SK-N-SH (cell line): ENCODE results near the gene DGKD. TPM values are rescaled to one million over a fixed set of nuclear protein-coding genes. Genes with fewer than 3 reads are reported as not detected.

Source experiments
- CTCF ChIA-PET: fragments of 300-600, 350-600 bp; formaldehyde crosslinking; extraction: SDS; loops from one replicate; lab custom pipeline; 2021; lab: Yijun Ruan, JAX
- POLR2A ChIA-PET: fragments of 350-600 bp; sonication (Branson Sonifier 250); formaldehyde crosslinking; extraction: SDS; loops from one replicate; lab custom pipeline; 2020; ENCODE audit warnings: antibody characterized with exemption, inconsistent platforms; lab: Yijun Ruan, JAX
- DNase-seq: peaks from one replicate; pipeline ENCODE4 v3.0.0; 2012
- H2AFZ ChIP-seq: fragments of 200-600 bp; sonication (generic); 2 replicates; pipeline ENCODE4 v1.8.1; 2016; ENCODE audit warnings: antibody characterized with exemption, mild to moderate bottlenecking, low read depth
- H3F3A ChIP-seq: fragments of 200-600 bp; sonication (generic); replicated peaks from 2 replicates; pipeline ENCODE3; 2016; ENCODE audit warnings: antibody characterized with exemption, mild to moderate bottlenecking; ENCODE audit not compliant: insufficient read depth
- H3K27ac ChIP-seq, 2 experiments: fragments of 200-500 bp in 1 of 2; fragments of 200-600 bp in 1 of 2; sonication (Bioruptor generic) in 1 of 2; sonication (generic), shearing (Covaris generic) in 1 of 2; 2 replicates each; pipeline versions ENCODE4 v1.5.1 to v1.6.1; 2014 to 2016; ENCODE audit warnings: low read depth in 2 of 2, inconsistent platforms in 1 of 2, low read length in 1 of 2, mild to moderate bottlenecking in 1 of 2, mixed read lengths in 1 of 2
- H3K27me3 ChIP-seq: fragments of 200-600 bp; sonication (generic), shearing (Covaris generic); 2 replicates; pipeline ENCODE4 v1.6.1; 2016; ENCODE audit warnings: mixed run types; ENCODE audit not compliant: insufficient read depth
- H3K36me3 ChIP-seq, 2 experiments: fragments of 200-500 bp in 1 of 2; fragments of 200-600 bp in 1 of 2; sonication (Bioruptor generic) in 1 of 2; sonication (generic) in 1 of 2; replicated peaks in 1 of 2; 2 replicates each; pipeline versions ENCODE3 to v1.5.1; 2014 to 2016; ENCODE audit warnings: low read length in 1 of 2, mild to moderate bottlenecking in 1 of 2; ENCODE audit not compliant: insufficient read depth in 2 of 2, control insufficient read depth in 1 of 2
- H3K4me1 ChIP-seq, 2 experiments: fragments of 200-500 bp in 1 of 2; fragments of 200-600 bp in 1 of 2; sonication (Bioruptor generic) in 1 of 2; sonication (generic), shearing (Covaris generic) in 1 of 2; 2 replicates each; pipeline versions ENCODE4 v1.5.1 to v1.6.1; 2014 to 2016; ENCODE audit warnings: low read depth in 1 of 2, low read length in 1 of 2, mixed run types in 1 of 2; ENCODE audit not compliant: insufficient read depth in 2 of 2, control insufficient read depth in 1 of 2
- H3K4me2 ChIP-seq: fragments of 200-600 bp; sonication (generic), shearing (Covaris generic); 2 replicates; pipeline ENCODE4 v1.6.1; 2017; ENCODE audit warnings: mixed run types
- H3K4me3 ChIP-seq, 2 experiments: fragments of 200-500 bp in 1 of 2; fragments of 200-600 bp in 1 of 2; sonication (Bioruptor generic) in 1 of 2; sonication (generic), shearing (Covaris generic) in 1 of 2; 2 replicates each; pipeline versions ENCODE4 v1.5.1 to v1.8.1; 2014 to 2016; ENCODE audit warnings: low read depth in 2 of 2, inconsistent platforms in 1 of 2, low read length in 1 of 2, mild to moderate bottlenecking in 1 of 2, mixed read lengths in 1 of 2, moderate library complexity in 1 of 2
- H3K79me2 ChIP-seq: fragments of 200-600 bp; sonication (generic); 2 replicates; pipeline ENCODE4 v1.8.1; 2017; ENCODE audit warnings: mild to moderate bottlenecking; ENCODE audit not compliant: insufficient read depth
- H3K9ac ChIP-seq: fragments of 200-600 bp; sonication (generic); 2 replicates; pipeline ENCODE4 v1.6.1; 2017; ENCODE audit warnings: mixed run types
- H3K9me2 ChIP-seq: fragments of 200-600 bp; sonication (generic); 2 replicates; pipeline ENCODE4 v1.6.1; 2017; ENCODE audit warnings: mixed run types
- H3K9me3 ChIP-seq: fragments of 200-600 bp; sonication (generic); 2 replicates; pipeline ENCODE4 v1.6.1; 2017; ENCODE audit warnings: mixed run types, mild to moderate bottlenecking, moderate library complexity
- H4K20me1 ChIP-seq: fragments of 200-600 bp; sonication (generic); 2 replicates; pipeline ENCODE4 v1.6.1; 2017; ENCODE audit warnings: mild to moderate bottlenecking, mixed run types; ENCODE audit not compliant: insufficient read depth
- CTCF ChIP-seq: fragments of 200-600 bp; sonication (generic); IDR thresholded peaks from 2 replicates; pipeline ENCODE4 v1.6.1; 2017; ENCODE audit warnings: antibody characterized with exemption, mild to moderate bottlenecking, moderate library complexity
- ELF1 ChIP-seq: IDR thresholded peaks from 2 replicates; pipeline ENCODE4 v1.4.0; 2012
- EP300 ChIP-seq, 2 experiments: IDR thresholded peaks; 2 replicates each; pipeline versions ENCODE4 v1.4.0 to v1.6.1; 2012; ENCODE audit warnings: borderline replicate concordance in 1 of 2, low read depth in 1 of 2, low read length in 1 of 2
- FOSL2 ChIP-seq: IDR thresholded peaks from 2 replicates; pipeline ENCODE4 v1.4.0; 2012; ENCODE audit warnings: low read depth, mild to moderate bottlenecking, moderate library complexity, borderline replicate concordance
- IRF3 ChIP-seq: fragments of 150-350 bp; IDR thresholded peaks from 2 replicates; pipeline ENCODE4 v1.6.1; 2016; ENCODE audit warnings: mild to moderate bottlenecking, low read depth, low read length
- NFIC ChIP-seq: IDR thresholded peaks from 2 replicates; pipeline ENCODE4 v1.4.0; 2012; ENCODE audit warnings: borderline replicate concordance
- NRF1 ChIP-seq: IDR thresholded peaks from 2 replicates; pipeline ENCODE4 v1.6.1; 2012; ENCODE audit warnings: low read depth, mild to moderate bottlenecking, low read length
- POLR2AphosphoS5 ChIP-seq: IDR thresholded peaks from 2 replicates; pipeline ENCODE4 v1.6.1; 2012; ENCODE audit warnings: low read depth, low read length
- RAD21 ChIP-seq: IDR thresholded peaks from 2 replicates; pipeline ENCODE4 v1.6.1; 2012; ENCODE audit warnings: mild to moderate bottlenecking, low read length
- RCOR1 ChIP-seq: fragments of 150-350 bp; IDR thresholded peaks from 2 replicates; pipeline ENCODE4 v1.6.1; 2017; ENCODE audit warnings: antibody characterized with exemption, low read length
- RXRA ChIP-seq: IDR thresholded peaks from 2 replicates; pipeline ENCODE4 v1.4.0; 2012; ENCODE audit warnings: low read depth, mild to moderate bottlenecking, borderline replicate concordance
- SIN3A ChIP-seq: IDR thresholded peaks from 2 replicates; pipeline ENCODE4 v1.6.1; 2012; ENCODE audit warnings: low read depth, mild to moderate bottlenecking, low read length, moderate library complexity, borderline replicate concordance
- SMC3 ChIP-seq: IDR thresholded peaks from 2 replicates; pipeline ENCODE4 v1.6.1; 2012; ENCODE audit warnings: low read depth, low read length, improper control_type of control experiment
- TAF1 ChIP-seq: IDR thresholded peaks from 2 replicates; pipeline ENCODE4 v1.6.1; 2012; ENCODE audit warnings: low read depth, mild to moderate bottlenecking, low read length, moderate library complexity, borderline replicate concordance
- TCF12 ChIP-seq: IDR thresholded peaks from 2 replicates; pipeline ENCODE4 v1.4.0; 2012
- USF2 ChIP-seq: fragments of 150-350 bp; IDR thresholded peaks from 2 replicates; pipeline ENCODE4 v1.6.1; 2017; ENCODE audit warnings: antibody characterized with exemption, low read length, low read depth, borderline replicate concordance
- WGBS: methylation state at CpG from one replicate; pipeline ENCODE4 v1.1.6; 2017; ENCODE audit warnings: low lambda C conversion rate; 5-methylcytosine and 5-hydroxymethylcytosine counted together
- polyA plus RNA-seq, 3 experiments: library from polyadenylated mRNA; depleted of rRNA; stranded (reverse); fragments of >200 nt; gene quantifications; 2 replicates each; pipeline ENCODE4 v1.2.3, GENCODE V29; 2012
- TF ChIP-seq, protein P1 (sequence below): IDR thresholded peaks from 2 replicates; pipeline ENCODE4; 2012
- TF ChIP-seq, protein P2 (sequence below): IDR thresholded peaks from 2 replicates; pipeline ENCODE4 v1.4.0; 2012; ENCODE audit warnings: low read depth
- TF ChIP-seq, protein P3 (sequence below): IDR thresholded peaks from 2 replicates; pipeline ENCODE4 v1.4.0; 2012; ENCODE audit warnings: low read depth, borderline replicate concordance

The DGKD gene
- polyA plus RNA-seq, 1 of the 3 experiments (the other 2 are of a cell fraction) = 21.7 TPM

DNA sequence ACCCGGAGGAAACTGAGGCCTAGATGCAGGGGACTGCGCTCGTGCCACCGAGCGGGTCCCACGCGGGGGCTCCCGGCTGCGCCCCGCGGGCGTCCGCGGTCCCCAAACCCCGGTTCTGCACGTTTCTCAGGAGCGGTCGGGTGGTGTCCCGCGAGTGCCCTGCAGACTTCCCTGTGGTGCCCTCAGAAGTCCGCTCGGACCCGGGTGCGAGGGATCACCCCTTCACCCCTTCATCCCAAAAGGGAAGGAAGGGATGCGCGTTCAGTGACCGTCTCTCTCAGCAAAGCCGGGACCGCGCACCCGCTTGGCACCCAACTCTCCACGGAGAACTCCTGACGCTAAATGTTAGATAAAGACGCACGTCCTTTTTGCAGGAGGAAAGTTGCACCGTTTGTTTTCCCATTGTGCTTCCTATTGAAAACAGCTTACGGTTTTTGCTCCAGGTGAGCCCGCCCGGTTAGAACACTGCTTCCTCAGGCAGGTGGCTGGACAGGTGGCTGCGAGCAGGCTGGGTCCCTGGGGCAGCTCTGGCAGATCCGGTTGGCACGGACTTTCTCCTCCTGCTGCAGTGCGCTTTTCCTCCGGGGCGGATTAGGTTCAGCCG lies 779 bp downstream of the DGKD start:
- Histone ChIP-seq H3K4me2 (peak overlapping the region; percentile 90), H3K4me3 (peak overlapping the region; percentile 82 to 84), H3K79me2 (peaks cover 49% of the 10 kb centered on the region), H3K36me3 (peaks cover 0 to 8% of the 10 kb centered on the region in 2 experiments), H3K9me3 (no peaks in the 10 kb centered on the region), H3K27me3 (no peaks in the 10 kb centered on the region), H4K20me1 (0 out of 2 replicates have a peak, but pooled peaks cover 11% of the 10 kb centered on the region), H2AFZ (no peak overlapping the region), H3K27ac (no peak overlapping the region), H3K9me2 (no peaks in the 10 kb centered on the region), H3F3A (peaks cover 3% of the 10 kb centered on the region), H3K4me1 (peaks cover 29% of the 10 kb centered on the region in 2 experiments; a peak in 3 of 4 replicates), H3K9ac (peak overlapping the region; percentile 63; the same call in 1 of the 2 replicates)
- DNase-seq = peak; percentile 64
- TF ChIP-seq NRF1 = no peak
- TF ChIP-seq NFIC = no peak
- TF ChIP-seq, protein P1, sequence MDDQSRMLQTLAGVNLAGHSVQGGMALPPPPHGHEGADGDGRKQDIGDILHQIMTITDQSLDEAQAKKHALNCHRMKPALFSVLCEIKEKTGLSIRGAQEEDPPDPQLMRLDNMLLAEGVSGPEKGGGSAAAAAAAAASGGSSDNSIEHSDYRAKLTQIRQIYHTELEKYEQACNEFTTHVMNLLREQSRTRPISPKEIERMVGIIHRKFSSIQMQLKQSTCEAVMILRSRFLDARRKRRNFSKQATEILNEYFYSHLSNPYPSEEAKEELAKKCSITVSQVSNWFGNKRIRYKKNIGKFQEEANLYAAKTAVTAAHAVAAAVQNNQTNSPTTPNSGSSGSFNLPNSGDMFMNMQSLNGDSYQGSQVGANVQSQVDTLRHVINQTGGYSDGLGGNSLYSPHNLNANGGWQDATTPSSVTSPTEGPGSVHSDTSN = no peak
- TF ChIP-seq, protein P2, sequence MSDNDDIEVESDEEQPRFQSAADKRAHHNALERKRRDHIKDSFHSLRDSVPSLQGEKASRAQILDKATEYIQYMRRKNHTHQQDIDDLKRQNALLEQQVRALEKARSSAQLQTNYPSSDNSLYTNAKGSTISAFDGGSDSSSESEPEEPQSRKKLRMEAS = 0 out of 2 replicates have a peak, but pooled peaks have one; percentile 11
- ChIA-PET POLR2A (no interaction called here), CTCF (interaction anchor here (0.6 to 2.6 kb wide), 12 partner anchors 10 to 453 kb away, joined by 3 to 11 read pairs (median 4); no protein-coding TSS in a partner anchor)
- WGBS = 18% methylated on average over 14 of the region's 46 CpGs

DNA sequence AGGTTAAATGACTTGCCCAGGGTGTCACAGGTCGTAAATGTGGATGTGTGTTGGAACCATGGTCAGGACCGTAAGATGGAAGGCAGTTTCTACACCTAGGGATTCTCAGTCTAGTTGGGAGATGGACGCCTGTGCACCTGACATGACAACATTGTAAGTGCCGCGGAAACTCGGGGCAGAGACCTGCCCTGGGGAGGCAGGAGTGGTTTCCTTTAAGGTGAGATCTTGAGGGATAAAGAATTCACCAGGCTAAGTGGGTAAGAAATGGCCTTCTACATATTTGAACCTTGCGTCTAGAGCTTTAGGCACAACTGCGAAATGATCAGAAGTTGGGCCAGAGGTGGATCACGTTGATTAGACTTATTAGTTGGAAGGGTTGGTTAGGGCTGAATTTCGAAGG lies 1.6 kb downstream of the DGKD start:
- Histone ChIP-seq H3K4me2 (peak overlapping the region; percentile 90), H3K27ac (no peak overlapping the region), H3K4me1 (peaks cover 24 to 25% of the 10 kb centered on the region in 2 experiments; a peak in 3 of 4 replicates), H3K9me3 (no peaks in the 10 kb centered on the region), H3K36me3 (peaks cover 0 to 8% of the 10 kb centered on the region in 2 experiments), H3F3A (peaks cover 3% of the 10 kb centered on the region), H3K27me3 (no peaks in the 10 kb centered on the region), H3K9ac (no peak overlapping the region), H3K79me2 (peaks cover 56% of the 10 kb centered on the region), H3K4me3 (peak overlapping the region in 1 of 2 experiments; percentile 82; a peak in 1 of 4 replicates), H2AFZ (no peak overlapping the region), H3K9me2 (no peaks in the 10 kb centered on the region), H4K20me1 (0 out of 2 replicates have a peak, but pooled peaks cover 11% of the 10 kb centered on the region)
- WGBS = 87% methylated on average over 10 of the region's 10 CpGs
- ChIA-PET CTCF (interaction anchor here (1.5 to 3.1 kb wide), 2 partner anchors 11 to 88 kb away, joined by 4 to 14 read pairs; no protein-coding TSS in a partner anchor), POLR2A (no interaction called here)
- DNase-seq = no peak
- no peak for TF ChIP-seq IRF3
- TF ChIP-seq ELF1 = no peak
- no peak for TF ChIP-seq TAF1
- no peak for TF ChIP-seq SMC3
- TF ChIP-seq RAD21 = no peak
- TF ChIP-seq POLR2AphosphoS5 = no peak
- TF ChIP-seq EP300 (IDR thresholded peaks at IDR 0.05; ENCODE audit: borderline replicate concordance in 1 of 2, low read depth in 1 of 2, low read length in 1 of 2) = no peak
- TF ChIP-seq RCOR1 = no peak
- TF ChIP-seq SIN3A = no peak
- TF ChIP-seq CTCF = no peak
- TF ChIP-seq RXRA = no peak
- no peak for TF ChIP-seq FOSL2
- no peak for TF ChIP-seq NRF1
- no peak for TF ChIP-seq USF2
- no peak for TF ChIP-seq TCF12
- TF ChIP-seq, protein P3, sequence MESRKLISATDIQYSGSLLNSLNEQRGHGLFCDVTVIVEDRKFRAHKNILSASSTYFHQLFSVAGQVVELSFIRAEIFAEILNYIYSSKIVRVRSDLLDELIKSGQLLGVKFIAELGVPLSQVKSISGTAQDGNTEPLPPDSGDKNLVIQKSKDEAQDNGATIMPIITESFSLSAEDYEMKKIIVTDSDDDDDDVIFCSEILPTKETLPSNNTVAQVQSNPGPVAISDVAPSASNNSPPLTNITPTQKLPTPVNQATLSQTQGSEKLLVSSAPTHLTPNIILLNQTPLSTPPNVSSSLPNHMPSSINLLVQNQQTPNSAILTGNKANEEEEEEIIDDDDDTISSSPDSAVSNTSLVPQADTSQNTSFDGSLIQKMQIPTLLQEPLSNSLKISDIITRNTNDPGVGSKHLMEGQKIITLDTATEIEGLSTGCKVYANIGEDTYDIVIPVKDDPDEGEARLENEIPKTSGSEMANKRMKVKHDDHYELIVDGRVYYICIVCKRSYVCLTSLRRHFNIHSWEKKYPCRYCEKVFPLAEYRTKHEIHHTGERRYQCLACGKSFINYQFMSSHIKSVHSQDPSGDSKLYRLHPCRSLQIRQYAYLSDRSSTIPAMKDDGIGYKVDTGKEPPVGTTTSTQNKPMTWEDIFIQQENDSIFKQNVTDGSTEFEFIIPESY = no peak
